HEK293 (cell line): Measurements from ENCODE around the gene SLC5A10.

ENCODE experiments used
- PRDM1 ChIP-seq: fragments of 450-650 bp; formaldehyde crosslinking; IDR thresholded peaks from 2 replicates; pipeline ENCODE4; 2016; ENCODE audit warnings: missing biosample characterization, missing genetic modification characterization
- RBAK ChIP-seq: fragments of 450-650 bp; formaldehyde crosslinking; IDR thresholded peaks from 2 replicates; pipeline ENCODE4 v1.5.1; 2016; ENCODE audit warnings: missing biosample characterization, missing genetic modification characterization
- REPIN1 ChIP-seq: fragments of 450-650 bp; formaldehyde crosslinking; IDR thresholded peaks from 2 replicates; pipeline ENCODE4 v1.5.1; 2017; ENCODE audit warnings: missing biosample characterization, missing genetic modification characterization, low read depth
- ZFP69B ChIP-seq: fragments of 450-650 bp; formaldehyde crosslinking; IDR thresholded peaks from 2 replicates; pipeline ENCODE4 v1.5.1; 2016; ENCODE audit warnings: missing biosample characterization, missing genetic modification characterization
- ZNF121 ChIP-seq: fragments of 450-650 bp; formaldehyde crosslinking; IDR thresholded peaks from 2 replicates; pipeline ENCODE4 v1.5.1; 2016; ENCODE audit warnings: missing biosample characterization, missing genetic modification characterization
- ZNF202 ChIP-seq: fragments of 450-650 bp; formaldehyde crosslinking; IDR thresholded peaks from 2 replicates; pipeline ENCODE4 v1.5.1; 2016; ENCODE audit warnings: missing biosample characterization, missing genetic modification characterization, borderline replicate concordance
- ZNF274 ChIP-seq, 2 experiments: fragments of 200-500 bp in 1 of 2; fragments of 450-650 bp in 1 of 2; sonication (Bioruptor generic) in 1 of 2; formaldehyde crosslinking in 1 of 2; IDR thresholded peaks; 2 replicates each; pipeline versions ENCODE4 v1.5.1 to v1.6.1; 2014 to 2016; ENCODE audit warnings: borderline replicate concordance in 1 of 2, inconsistent platforms in 1 of 2, low read length in 1 of 2, missing biosample characterization in 1 of 2, missing genetic modification characterization in 1 of 2
- ZNF549 ChIP-seq: fragments of 450-650 bp; IDR thresholded peaks from 2 replicates; pipeline ENCODE4 v1.5.1; 2018; ENCODE audit warnings: missing biosample characterization, missing genetic modification characterization, mild to moderate bottlenecking, inconsistent platforms, moderate library complexity
- ZNF561 ChIP-seq: fragments of 450-650 bp; IDR thresholded peaks from 2 replicates; pipeline ENCODE4 v1.5.1; 2018; ENCODE audit warnings: missing biosample characterization, missing genetic modification characterization, borderline replicate concordance
- ZNF777 ChIP-seq: fragments of 450-650 bp; formaldehyde crosslinking; IDR thresholded peaks from 2 replicates; pipeline ENCODE4 v1.5.1; 2017; ENCODE audit warnings: missing biosample characterization, missing genetic modification characterization, borderline replicate concordance
- TF ChIP-seq, protein P1 (sequence below): fragments of 450-650 bp; formaldehyde crosslinking; IDR thresholded peaks from 2 replicates; pipeline ENCODE4 v1.5.1; 2016; ENCODE audit warnings: missing biosample characterization, missing genetic modification characterization
- TF ChIP-seq, protein P2 (sequence below): fragments of 450-650 bp; formaldehyde crosslinking; IDR thresholded peaks from 2 replicates; pipeline ENCODE4 v1.5.1; 2017; ENCODE audit warnings: missing biosample characterization, mild to moderate bottlenecking, missing genetic modification characterization, moderate library complexity

DNA sequence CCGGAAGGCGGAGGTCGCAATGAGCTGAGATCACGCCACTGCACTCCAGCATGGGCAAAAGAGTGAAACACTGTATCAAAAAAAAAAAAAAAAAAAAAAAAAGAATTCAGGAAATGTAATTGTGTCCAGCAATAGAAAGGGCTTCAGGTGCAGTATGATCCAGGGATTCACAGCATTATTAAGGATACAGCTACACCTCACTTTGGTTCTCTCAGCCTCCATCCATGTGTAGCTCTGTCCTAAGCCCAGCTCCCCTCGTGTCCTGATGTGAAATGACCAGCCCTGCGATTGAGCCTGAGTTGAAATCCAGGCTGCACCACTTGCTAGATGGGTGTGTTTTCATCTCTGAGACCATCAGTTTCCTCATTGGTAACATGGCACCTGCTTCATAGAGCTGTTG is 3.0 kb downstream of the SLC5A10 start:
- no peak for TF ChIP-seq ZNF777 (tag by site-specific recombination)
- TF ChIP-seq, protein P1, sequence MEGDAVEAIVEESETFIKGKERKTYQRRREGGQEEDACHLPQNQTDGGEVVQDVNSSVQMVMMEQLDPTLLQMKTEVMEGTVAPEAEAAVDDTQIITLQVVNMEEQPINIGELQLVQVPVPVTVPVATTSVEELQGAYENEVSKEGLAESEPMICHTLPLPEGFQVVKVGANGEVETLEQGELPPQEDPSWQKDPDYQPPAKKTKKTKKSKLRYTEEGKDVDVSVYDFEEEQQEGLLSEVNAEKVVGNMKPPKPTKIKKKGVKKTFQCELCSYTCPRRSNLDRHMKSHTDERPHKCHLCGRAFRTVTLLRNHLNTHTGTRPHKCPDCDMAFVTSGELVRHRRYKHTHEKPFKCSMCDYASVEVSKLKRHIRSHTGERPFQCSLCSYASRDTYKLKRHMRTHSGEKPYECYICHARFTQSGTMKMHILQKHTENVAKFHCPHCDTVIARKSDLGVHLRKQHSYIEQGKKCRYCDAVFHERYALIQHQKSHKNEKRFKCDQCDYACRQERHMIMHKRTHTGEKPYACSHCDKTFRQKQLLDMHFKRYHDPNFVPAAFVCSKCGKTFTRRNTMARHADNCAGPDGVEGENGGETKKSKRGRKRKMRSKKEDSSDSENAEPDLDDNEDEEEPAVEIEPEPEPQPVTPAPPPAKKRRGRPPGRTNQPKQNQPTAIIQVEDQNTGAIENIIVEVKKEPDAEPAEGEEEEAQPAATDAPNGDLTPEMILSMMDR (tag by site-specific recombination) = no peak
- no peak for TF ChIP-seq ZNF549 (tag by site-specific recombination)
- no peak for TF ChIP-seq ZNF121 (tag by site-specific recombination)
- no peak for TF ChIP-seq ZFP69B
- TF ChIP-seq REPIN1 (tag by site-specific recombination) = no peak
- TF ChIP-seq PRDM1 = no peak
- TF ChIP-seq ZNF561 (tag by site-specific recombination) = no peak
- TF ChIP-seq, protein P2, sequence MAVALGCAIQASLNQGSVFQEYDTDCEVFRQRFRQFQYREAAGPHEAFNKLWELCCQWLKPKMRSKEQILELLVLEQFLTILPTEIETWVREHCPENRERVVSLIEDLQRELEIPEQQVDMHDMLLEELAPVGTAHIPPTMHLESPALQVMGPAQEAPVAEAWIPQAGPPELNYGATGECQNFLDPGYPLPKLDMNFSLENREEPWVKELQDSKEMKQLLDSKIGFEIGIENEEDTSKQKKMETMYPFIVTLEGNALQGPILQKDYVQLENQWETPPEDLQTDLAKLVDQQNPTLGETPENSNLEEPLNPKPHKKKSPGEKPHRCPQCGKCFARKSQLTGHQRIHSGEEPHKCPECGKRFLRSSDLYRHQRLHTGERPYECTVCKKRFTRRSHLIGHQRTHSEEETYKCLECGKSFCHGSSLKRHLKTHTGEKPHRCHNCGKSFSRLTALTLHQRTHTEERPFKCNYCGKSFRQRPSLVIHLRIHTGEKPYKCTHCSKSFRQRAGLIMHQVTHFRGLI (tag by site-specific recombination) = no peak
- no peak for TF ChIP-seq ZNF274 (IDR thresholded peaks at IDR 0.05; ENCODE audit: low read length)
- no peak for TF ChIP-seq ZNF274 (tag by site-specific recombination; IDR thresholded peaks at IDR 0.05; ENCODE audit: borderline replicate concordance)
- TF ChIP-seq RBAK (tag by site-specific recombination) = no peak
- TF ChIP-seq ZNF202 (tag by site-specific recombination) = no peak
